Keratinocyte (primary cell): ENCODE data around the gene PTPRN2. TPM values are rescaled to one million over a fixed set of nuclear protein-coding genes. Genes with fewer than 3 reads are reported as not detected.

Experiments
- DNase-seq: peaks from one replicate; pipeline ENCODE4 v3.0.0-alpha.2; 2011; ENCODE audit warnings: low read depth, missing footprints, low spot score
- FAIRE-seq: peaks from 2 replicates; lab custom pipeline; 2011; peaks lifted over from hg19 to GRCh38; lab: Jason Lieb, UNC
- H2AFZ ChIP-seq: 2 replicates; pipeline ENCODE4 v1.6.0; 2012; ENCODE audit warnings: low read length, control low read depth, inconsistent platforms; ENCODE audit not compliant: control insufficient read depth
- H3K27ac ChIP-seq: 2 replicates; pipeline ENCODE4 v1.5.1; 2011; ENCODE audit warnings: low read length; ENCODE audit not compliant: control insufficient read depth, insufficient read depth
- H3K27me3 ChIP-seq: 3 replicates; pipeline ENCODE4 v1.6.0; 2011; ENCODE audit warnings: low read length; ENCODE audit not compliant: control insufficient read depth, insufficient read depth; ENCODE audit errors: extremely low read depth
- H3K36me3 ChIP-seq, 2 experiments: 2 replicates in 1 of 2; 3 replicates in 1 of 2; pipeline ENCODE4 v1.5.1; 2011; ENCODE audit warnings: low read length in 2 of 2, mild to moderate bottlenecking in 1 of 2; ENCODE audit not compliant: control insufficient read depth in 2 of 2, insufficient read depth in 2 of 2; ENCODE audit errors: extremely low read depth in 1 of 2
- H3K4me1 ChIP-seq: 3 replicates; pipeline ENCODE4 v1.5.1; 2011; ENCODE audit warnings: low read length; ENCODE audit not compliant: control insufficient read depth, insufficient read depth; ENCODE audit errors: extremely low read depth
- H3K4me2 ChIP-seq: 3 replicates; pipeline ENCODE4 v1.6.0; 2011; ENCODE audit warnings: low read depth, low read length; ENCODE audit not compliant: control insufficient read depth, insufficient read depth; ENCODE audit errors: extremely low read depth
- H3K4me3 ChIP-seq, 3 experiments: fragments of 200-600 bp in 1 of 3; sonication (generic) in 1 of 3; 2 replicates in 2 of 3; 3 replicates in 1 of 3; pipeline ENCODE4 v1.5.1; 2011 to 2016; ENCODE audit warnings: low read length in 3 of 3, mild to moderate bottlenecking in 3 of 3, control low read depth in 2 of 3, inconsistent platforms in 1 of 3, low read depth in 1 of 3, mixed read lengths in 1 of 3, mixed run types in 1 of 3, moderate library complexity in 1 of 3; ENCODE audit not compliant: control insufficient read depth in 2 of 3, insufficient read depth in 2 of 3; ENCODE audit errors: extremely low read depth in 1 of 3
- H3K79me2 ChIP-seq: 2 replicates; pipeline ENCODE4 v1.6.0; 2012; ENCODE audit warnings: low read length; ENCODE audit not compliant: control insufficient read depth, insufficient read depth
- H3K9ac ChIP-seq: 3 replicates; pipeline ENCODE4 v1.6.0; 2011; ENCODE audit warnings: low read length; ENCODE audit not compliant: control insufficient read depth, insufficient read depth; ENCODE audit errors: extremely low read depth
- H3K9me1 ChIP-seq: 3 replicates; pipeline ENCODE4 v1.6.0; 2011; ENCODE audit warnings: low read length; ENCODE audit not compliant: control insufficient read depth, insufficient read depth; ENCODE audit errors: extremely low read depth
- H3K9me3 ChIP-seq: 2 replicates; pipeline ENCODE4 v1.5.1; 2012; ENCODE audit warnings: low read depth, low read length; ENCODE audit not compliant: control insufficient read depth
- H4K20me1 ChIP-seq: 3 replicates; pipeline ENCODE4 v1.6.0; 2011; ENCODE audit warnings: low read length; ENCODE audit not compliant: control insufficient read depth, insufficient read depth; ENCODE audit errors: extremely low read depth
- EZH2 ChIP-seq: IDR thresholded peaks from one replicate; pipeline ENCODE4 v1.6.1; 2012; ENCODE audit warnings: inconsistent platforms, mild to moderate bottlenecking, low read length, moderate library complexity
- dilution Hi-C: fragments of 300-500 bp; cut with MboI; formaldehyde crosslinking; loops from one replicate; pipeline ENCODE4 v1.7.0; 2020; ENCODE audit warnings: low sequenced_read_pairs; ENCODE audit not compliant: extremely low pct_ligation_motif_present
- polyA plus RNA-seq, 5 experiments: library from polyadenylated mRNA; depleted of rRNA in 3 of 5; stranded (reverse) in 3 of 5; stranded (forward) in 1 of 5; unstranded in 1 of 5; fragments of >200 nt; gene quantifications; 1 replicate in 1 of 5; 2 replicates in 3 of 5; 3 replicates in 1 of 5; pipeline versions ENCODE4 v1.2.1 to v1.2.3, GENCODE V29; 2011 to 2012; ENCODE audit warnings: missing spikeins in 2 of 5, low read depth in 1 of 5, low replicate concordance in 1 of 5
- TF ChIP-seq, protein P1 (sequence below), 3 experiments: IDR thresholded peaks in 1 of 3; conservative IDR thresholded peaks in 1 of 3; optimal IDR thresholded peaks in 1 of 3; 2 replicates in 2 of 3; 3 replicates in 1 of 3; pipeline versions ENCODE3 to v1.5.1; 2011; ENCODE audit warnings: low read length in 3 of 3, mild to moderate bottlenecking in 3 of 3, moderate library complexity in 2 of 3, control low read depth in 1 of 3, inconsistent platforms in 1 of 3; ENCODE audit not compliant: insufficient read depth in 2 of 3; ENCODE audit errors: extremely low read depth in 1 of 3

Gene PTPRN2
- polyA plus RNA-seq, 1 donor (not counting 4 experiments of a cell fraction or from before 2014, with no cell fraction given) = not detected

DNA sequence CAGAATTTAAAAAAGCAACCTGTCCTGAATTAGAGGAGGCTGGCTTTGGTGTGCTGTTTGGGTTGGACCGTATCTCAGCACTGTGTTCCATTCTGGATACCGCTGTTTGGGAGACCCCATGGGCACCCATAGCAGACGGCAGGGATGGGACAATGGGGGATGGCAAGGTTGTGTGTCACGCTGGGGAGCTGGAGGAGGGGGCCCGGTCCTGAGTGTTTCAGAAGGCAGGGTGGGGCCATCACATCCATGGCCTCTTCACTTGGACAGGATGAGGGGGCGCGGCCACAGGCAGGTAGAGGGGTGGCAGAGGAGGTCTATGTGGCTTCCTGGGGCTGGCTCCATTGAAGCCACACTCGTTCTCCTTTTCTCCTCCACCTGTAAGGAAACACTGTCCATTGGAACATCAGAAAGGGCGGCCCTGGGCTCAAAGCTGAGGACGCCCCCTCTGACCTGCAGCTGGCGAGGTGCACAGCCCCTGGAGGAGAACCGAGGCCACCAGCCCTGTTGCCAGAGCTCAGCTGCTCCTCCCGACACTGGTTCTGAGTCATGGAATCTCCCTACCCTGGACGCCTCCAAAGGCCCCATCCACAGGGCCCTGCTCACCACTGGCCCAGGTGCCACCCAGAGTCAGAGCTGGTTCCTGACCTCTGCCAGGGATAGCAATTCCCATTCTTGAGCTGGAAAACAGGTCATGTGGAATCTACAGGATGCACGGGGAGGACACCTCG lies 663.6 kb downstream of the PTPRN2 start:
- no peak for FAIRE-seq
- H3K36me3 ChIP-seq = no peaks in the 10 kb centered on the region
- H4K20me1 ChIP-seq = no peaks in the 10 kb centered on the region
- H3K9ac ChIP-seq = no peak overlapping the region
- no peak for DNase-seq
- H2AFZ ChIP-seq = no peak overlapping the region
- H3K4me2 ChIP-seq = no peak overlapping the region
- H3K79me2 ChIP-seq = no peaks in the 10 kb centered on the region
- no peaks in the 10 kb centered on the region for H3K9me1 ChIP-seq
- dilution Hi-C loops = no loop called here
- H3K27me3 ChIP-seq = no peaks in the 10 kb centered on the region
- H3K4me3 ChIP-seq = no peak overlapping the region
- H3K9me3 ChIP-seq = peaks cover 12% of the 10 kb centered on the region
- no peaks in the 10 kb centered on the region for H3K4me1 ChIP-seq
- TF ChIP-seq EZH2 = no peak
- TF ChIP-seq, protein P1, sequence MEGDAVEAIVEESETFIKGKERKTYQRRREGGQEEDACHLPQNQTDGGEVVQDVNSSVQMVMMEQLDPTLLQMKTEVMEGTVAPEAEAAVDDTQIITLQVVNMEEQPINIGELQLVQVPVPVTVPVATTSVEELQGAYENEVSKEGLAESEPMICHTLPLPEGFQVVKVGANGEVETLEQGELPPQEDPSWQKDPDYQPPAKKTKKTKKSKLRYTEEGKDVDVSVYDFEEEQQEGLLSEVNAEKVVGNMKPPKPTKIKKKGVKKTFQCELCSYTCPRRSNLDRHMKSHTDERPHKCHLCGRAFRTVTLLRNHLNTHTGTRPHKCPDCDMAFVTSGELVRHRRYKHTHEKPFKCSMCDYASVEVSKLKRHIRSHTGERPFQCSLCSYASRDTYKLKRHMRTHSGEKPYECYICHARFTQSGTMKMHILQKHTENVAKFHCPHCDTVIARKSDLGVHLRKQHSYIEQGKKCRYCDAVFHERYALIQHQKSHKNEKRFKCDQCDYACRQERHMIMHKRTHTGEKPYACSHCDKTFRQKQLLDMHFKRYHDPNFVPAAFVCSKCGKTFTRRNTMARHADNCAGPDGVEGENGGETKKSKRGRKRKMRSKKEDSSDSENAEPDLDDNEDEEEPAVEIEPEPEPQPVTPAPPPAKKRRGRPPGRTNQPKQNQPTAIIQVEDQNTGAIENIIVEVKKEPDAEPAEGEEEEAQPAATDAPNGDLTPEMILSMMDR (optimal IDR thresholded peaks at IDR 0.05 in 1 of 3, IDR thresholded peaks at IDR 0.05 in 1 of 3, conservative IDR thresholded peaks at IDR 0.05 in 1 of 3; ENCODE audit: extremely low read depth in 1 of 3, insufficient read depth in 2 of 3, low read length in 3 of 3) = no peak
- H3K27ac ChIP-seq = no peak overlapping the region

DNA sequence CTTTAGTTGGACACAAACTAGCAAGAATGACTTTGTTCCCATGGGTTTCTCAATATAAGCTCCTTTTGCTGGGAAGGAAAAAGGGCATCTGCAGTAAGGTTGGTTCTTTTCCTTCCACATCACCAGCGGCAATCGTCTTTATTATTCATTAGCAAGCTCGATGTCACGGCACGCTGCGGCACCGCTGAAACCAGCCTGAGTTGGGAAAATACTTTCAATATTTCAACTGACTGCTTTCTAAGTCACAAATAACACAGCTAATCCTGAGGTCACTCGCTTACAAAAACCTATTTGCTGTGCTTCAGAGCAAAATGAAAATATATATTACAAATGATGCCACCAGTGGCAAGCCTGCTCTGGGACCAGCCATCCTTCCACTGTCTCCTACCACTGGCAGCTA lies 665.0 kb downstream of the PTPRN2 start:
- Histone ChIP-seq H3K4me2 (no peak overlapping the region), H3K79me2 (no peaks in the 10 kb centered on the region), H3K9me1 (no peaks in the 10 kb centered on the region), H3K9me3 (peaks cover 9% of the 10 kb centered on the region), H4K20me1 (no peaks in the 10 kb centered on the region), H3K27ac (no peak overlapping the region), H3K4me1 (no peaks in the 10 kb centered on the region), H3K27me3 (no peaks in the 10 kb centered on the region), H3K36me3 (no peaks in the 10 kb centered on the region), H3K9ac (no peak overlapping the region), H2AFZ (no peak overlapping the region), H3K4me3 (no peak overlapping the region)
- TF ChIP-seq, protein P1 (optimal IDR thresholded peaks at IDR 0.05 in 1 of 3, IDR thresholded peaks at IDR 0.05 in 1 of 3, conservative IDR thresholded peaks at IDR 0.05 in 1 of 3; ENCODE audit: extremely low read depth in 1 of 3, insufficient read depth in 2 of 3, low read length in 3 of 3) = no peak
- no peak for TF ChIP-seq EZH2
- no peak for FAIRE-seq
- dilution Hi-C loops = no loop called here
- no peak for DNase-seq
